BLaER1 treated with 17β-estradiol and CSF1 and Interleukin-3, amounts not matched to agents 10 nM and 100 nM (cell line): ENCODE measurements around the gene PSEN1.

Source experiments
- H3K27ac ChIP-seq, 11 experiments: shearing (Covaris generic); formaldehyde crosslinking; 2 replicates each; pipeline ENCODE4 v1.8.1; 2022
- H3K27me3 ChIP-seq, 11 experiments: shearing (Covaris generic); formaldehyde crosslinking; 2 replicates each; pipeline ENCODE4 v1.8.1; 2022
- H3K36me3 ChIP-seq, 11 experiments: shearing (Covaris generic); formaldehyde crosslinking; 2 replicates each; pipeline ENCODE4 v1.8.1; 2022
- H3K4me1 ChIP-seq, 10 experiments: shearing (Covaris generic); formaldehyde crosslinking; 2 replicates each; pipeline ENCODE4 v1.8.1; 2022
- H3K4me2 ChIP-seq, 11 experiments: shearing (Covaris generic); formaldehyde crosslinking; 2 replicates each; pipeline ENCODE4 v1.8.1; 2022
- H3K4me3 ChIP-seq, 10 experiments: shearing (Covaris generic); formaldehyde crosslinking; 2 replicates each; pipeline ENCODE4 v1.8.1; 2022
- H3K9ac ChIP-seq, 11 experiments: shearing (Covaris generic); formaldehyde crosslinking; 2 replicates each; pipeline ENCODE4 v1.8.1; 2022
- H3K9me3 ChIP-seq, 11 experiments: shearing (Covaris generic); formaldehyde crosslinking; replicated peaks in 1 of 11; 2 replicates each; pipeline ENCODE4 v1.8.1; 2022
- H4K20me1 ChIP-seq, 11 experiments: shearing (Covaris generic); formaldehyde crosslinking; 2 replicates each; pipeline ENCODE4 v1.8.1; 2022
- Cebpa-rat ChIP-seq, 11 experiments: shearing (Covaris generic); IDR thresholded peaks; 2 replicates each; pipeline ENCODE4 v1.8.1; 2022

Gene PSEN1

DNA sequence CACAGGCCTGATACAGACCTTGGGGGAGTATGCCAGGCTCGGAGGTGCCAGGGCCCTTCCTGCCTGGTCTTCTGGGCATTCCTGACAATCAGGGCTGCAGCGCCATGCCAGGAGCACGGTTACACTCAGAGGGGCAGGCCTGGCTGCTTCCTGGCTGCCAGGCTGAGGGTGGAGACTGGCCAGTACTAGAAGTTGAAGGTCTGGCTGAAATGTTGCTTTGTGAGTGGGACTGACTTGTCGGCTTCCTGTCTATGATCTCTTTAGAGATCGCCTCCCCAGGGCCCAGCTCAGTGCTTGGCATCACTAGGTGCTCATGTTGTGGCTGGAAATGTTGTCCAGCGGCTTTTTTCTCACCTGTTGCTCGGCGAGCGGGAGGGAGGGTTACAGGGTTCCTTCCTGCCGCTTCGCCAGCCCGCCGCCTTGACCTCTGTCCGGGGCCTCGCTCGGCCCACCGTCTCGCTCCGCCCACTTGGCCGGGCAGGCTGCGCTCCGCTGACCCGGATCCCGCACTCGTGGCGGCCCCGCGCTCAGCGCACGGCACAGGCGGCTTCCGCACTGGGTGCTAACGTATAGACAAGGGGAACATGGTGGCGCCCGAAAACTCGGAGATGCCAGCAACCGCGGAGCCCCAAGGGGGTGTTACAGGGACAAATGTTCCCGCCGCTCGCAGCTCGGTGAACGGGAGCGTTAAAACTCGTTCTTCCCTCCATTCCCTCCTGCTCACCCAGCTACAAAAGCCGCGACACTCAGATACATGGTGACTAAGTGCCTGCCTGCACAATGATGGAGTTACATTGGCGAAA lies 133.6 kb downstream of the PSEN1 start:
- no peaks in the 10 kb centered on the region for H3K27me3 ChIP-seq
- H3K9me3 ChIP-seq, result no peaks in the 10 kb centered on the region
- peaks cover 21 to 34% (median 26%) of the 10 kb centered on the region in 11 experiments for H3K36me3 ChIP-seq
- H3K4me1 ChIP-seq, result peaks cover 18 to 39% (median 23%) of the 10 kb centered on the region in 10 experiments
- no peak for TF ChIP-seq Cebpa-rat (IDR thresholded peaks at IDR 0.05)
- peak overlapping the region in 9 of 11 experiments; percentile 4 to 69 (median 33); a peak in 11 of 22 replicates for H3K27ac ChIP-seq
- peak overlapping the region; percentile 40 to 63 (median 46) for H3K4me3 ChIP-seq
- peaks cover 0 to 87% (median 0%) of the 10 kb centered on the region in 11 experiments; a peak in 8 of 22 replicates for H4K20me1 ChIP-seq
- peak overlapping the region; percentile 80 to 94 (median 92) for H3K4me2 ChIP-seq
- peak overlapping the region; percentile 5 to 68 (median 57); a peak in 21 of 22 replicates for H3K9ac ChIP-seq

- Histone ChIP-seq H3K4me2 (peak overlapping the region in 2 of 11 experiments; percentile 80 to 85; a peak in 4 of 22 replicates), H3K4me3 (no peak overlapping the region), H3K4me1 (peaks cover 18 to 39% (median 28%) of the 10 kb centered on the region in 10 experiments), H3K27me3 (no peaks in the 10 kb centered on the region), H3K36me3 (peaks cover 43 to 59% (median 51%) of the 10 kb centered on the region in 11 experiments), H3K9ac (no peak overlapping the region), H3K27ac (no peak overlapping the region), H4K20me1 (peaks cover 0 to 81% (median 0%) of the 10 kb centered on the region in 11 experiments; a peak in 7 of 22 replicates), H3K9me3 (no peaks in the 10 kb centered on the region)
- no peak for TF ChIP-seq Cebpa-rat (IDR thresholded peaks at IDR 0.05)
These were observed 136.1 kb downstream of the PSEN1 start for GRCh38 chr14:73272393-73272792.
